ENCODE results near the gene TBK1. TPM values are rescaled to one million over a fixed set of nuclear protein-coding genes. Genes with fewer than 3 reads are reported as not detected.

Gene TBK1
- total and polyA plus RNA-seq, 9 of the 15 experiments (the other 6 are each of a cell fraction or from before 2014, with no cell fraction given): 20.4 to 42.0 (median 27.8) TPM

DNA sequence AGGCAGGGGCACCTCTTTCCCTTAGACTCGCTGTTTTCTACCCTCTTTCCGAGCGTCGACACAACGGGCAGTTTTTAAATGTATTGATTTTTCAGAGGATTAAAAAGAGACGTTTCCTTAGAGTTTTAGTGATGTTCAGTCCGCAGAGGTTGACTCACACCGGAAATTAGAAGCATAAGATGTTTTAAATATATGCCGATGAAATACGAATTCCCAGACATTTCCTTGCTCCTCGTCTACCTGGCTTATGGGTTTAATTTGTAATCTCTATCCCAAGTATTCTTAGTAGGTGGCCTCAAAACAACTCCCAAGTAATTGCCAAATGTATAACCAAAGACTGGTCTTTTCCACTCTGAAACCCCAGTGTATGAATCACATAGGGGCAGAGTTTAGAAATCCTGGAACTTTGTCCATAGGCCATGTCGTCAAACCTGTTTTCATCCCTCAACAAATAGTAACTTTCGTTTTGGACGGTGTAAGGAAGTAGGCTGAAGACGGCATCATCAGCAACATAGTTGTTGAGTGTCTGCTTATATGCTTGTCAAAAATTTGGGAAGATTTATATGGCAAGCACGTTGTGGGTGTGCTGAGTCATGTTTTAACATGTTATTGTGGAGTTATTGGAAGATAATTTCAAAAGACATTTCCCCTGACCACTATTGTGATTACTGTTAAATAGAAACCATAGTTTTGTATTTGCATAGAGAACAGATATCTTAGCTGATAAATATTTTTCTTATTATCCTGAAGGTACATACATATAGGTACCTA, 824 bp downstream of the TBK1 start (continued):
- TF ChIP-seq, protein P1, sequence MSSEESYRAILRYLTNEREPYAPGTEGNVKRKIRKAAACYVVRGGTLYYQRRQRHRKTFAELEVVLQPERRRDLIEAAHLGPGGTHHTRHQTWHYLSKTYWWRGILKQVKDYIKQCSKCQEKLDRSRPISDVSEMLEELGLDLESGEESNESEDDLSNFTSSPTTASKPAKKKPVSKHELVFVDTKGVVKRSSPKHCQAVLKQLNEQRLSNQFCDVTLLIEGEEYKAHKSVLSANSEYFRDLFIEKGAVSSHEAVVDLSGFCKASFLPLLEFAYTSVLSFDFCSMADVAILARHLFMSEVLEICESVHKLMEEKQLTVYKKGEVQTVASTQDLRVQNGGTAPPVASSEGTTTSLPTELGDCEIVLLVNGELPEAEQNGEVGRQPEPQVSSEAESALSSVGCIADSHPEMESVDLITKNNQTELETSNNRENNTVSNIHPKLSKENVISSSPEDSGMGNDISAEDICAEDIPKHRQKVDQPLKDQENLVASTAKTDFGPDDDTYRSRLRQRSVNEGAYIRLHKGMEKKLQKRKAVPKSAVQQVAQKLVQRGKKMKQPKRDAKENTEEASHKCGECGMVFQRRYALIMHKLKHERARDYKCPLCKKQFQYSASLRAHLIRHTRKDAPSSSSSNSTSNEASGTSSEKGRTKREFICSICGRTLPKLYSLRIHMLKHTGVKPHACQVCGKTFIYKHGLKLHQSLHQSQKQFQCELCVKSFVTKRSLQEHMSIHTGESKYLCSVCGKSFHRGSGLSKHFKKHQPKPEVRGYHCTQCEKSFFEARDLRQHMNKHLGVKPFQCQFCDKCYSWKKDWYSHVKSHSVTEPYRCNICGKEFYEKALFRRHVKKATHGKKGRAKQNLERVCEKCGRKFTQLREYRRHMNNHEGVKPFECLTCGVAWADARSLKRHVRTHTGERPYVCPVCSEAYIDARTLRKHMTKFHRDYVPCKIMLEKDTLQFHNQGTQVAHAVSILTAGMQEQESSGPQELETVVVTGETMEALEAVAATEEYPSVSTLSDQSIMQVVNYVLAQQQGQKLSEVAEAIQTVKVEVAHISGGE (CRISPR knock-in tag; IDR thresholded peaks at IDR 0.05): no peak
- TF ChIP-seq ETV5 (CRISPR knock-in tag; IDR thresholded peaks at IDR 0.05; ENCODE audit: low read depth): no peak
- no peak for TF ChIP-seq HNRNPUL1 (IDR thresholded peaks at IDR 0.05; ENCODE audit: low read length)
- TF ChIP-seq FOXK2 (conservative IDR thresholded peaks at IDR 0.05 in 1 of 2, IDR thresholded peaks at IDR 0.05 in 1 of 2; ENCODE audit: low read depth in 2 of 2): peak; percentile 71 to 82
- TF ChIP-seq MXI1 (IDR thresholded peaks at IDR 0.05; ENCODE audit: low read depth, low read length): peak; percentile 47; the same call in 1 of the 2 replicates
- peak; percentile 64 for TF ChIP-seq EP300 (IDR thresholded peaks at IDR 0.05; ENCODE audit: low read length)
- TF ChIP-seq, protein P2, sequence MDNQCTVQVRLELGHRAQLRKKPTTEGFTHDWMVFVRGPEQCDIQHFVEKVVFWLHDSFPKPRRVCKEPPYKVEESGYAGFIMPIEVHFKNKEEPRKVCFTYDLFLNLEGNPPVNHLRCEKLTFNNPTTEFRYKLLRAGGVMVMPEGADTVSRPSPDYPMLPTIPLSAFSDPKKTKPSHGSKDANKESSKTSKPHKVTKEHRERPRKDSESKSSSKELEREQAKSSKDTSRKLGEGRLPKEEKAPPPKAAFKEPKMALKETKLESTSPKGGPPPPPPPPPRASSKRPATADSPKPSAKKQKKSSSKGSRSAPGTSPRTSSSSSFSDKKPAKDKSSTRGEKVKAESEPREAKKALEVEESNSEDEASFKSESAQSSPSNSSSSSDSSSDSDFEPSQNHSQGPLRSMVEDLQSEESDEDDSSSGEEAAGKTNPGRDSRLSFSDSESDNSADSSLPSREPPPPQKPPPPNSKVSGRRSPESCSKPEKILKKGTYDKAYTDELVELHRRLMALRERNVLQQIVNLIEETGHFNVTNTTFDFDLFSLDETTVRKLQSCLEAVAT (IDR thresholded peaks at IDR 0.05): 0 out of 4 replicates have a peak, but pooled peaks of 1 of the 2 experiments have one; percentile 16
- peak; percentile 65 for TF ChIP-seq ARID1B (IDR thresholded peaks at IDR 0.05)
- TF ChIP-seq, protein P3, sequence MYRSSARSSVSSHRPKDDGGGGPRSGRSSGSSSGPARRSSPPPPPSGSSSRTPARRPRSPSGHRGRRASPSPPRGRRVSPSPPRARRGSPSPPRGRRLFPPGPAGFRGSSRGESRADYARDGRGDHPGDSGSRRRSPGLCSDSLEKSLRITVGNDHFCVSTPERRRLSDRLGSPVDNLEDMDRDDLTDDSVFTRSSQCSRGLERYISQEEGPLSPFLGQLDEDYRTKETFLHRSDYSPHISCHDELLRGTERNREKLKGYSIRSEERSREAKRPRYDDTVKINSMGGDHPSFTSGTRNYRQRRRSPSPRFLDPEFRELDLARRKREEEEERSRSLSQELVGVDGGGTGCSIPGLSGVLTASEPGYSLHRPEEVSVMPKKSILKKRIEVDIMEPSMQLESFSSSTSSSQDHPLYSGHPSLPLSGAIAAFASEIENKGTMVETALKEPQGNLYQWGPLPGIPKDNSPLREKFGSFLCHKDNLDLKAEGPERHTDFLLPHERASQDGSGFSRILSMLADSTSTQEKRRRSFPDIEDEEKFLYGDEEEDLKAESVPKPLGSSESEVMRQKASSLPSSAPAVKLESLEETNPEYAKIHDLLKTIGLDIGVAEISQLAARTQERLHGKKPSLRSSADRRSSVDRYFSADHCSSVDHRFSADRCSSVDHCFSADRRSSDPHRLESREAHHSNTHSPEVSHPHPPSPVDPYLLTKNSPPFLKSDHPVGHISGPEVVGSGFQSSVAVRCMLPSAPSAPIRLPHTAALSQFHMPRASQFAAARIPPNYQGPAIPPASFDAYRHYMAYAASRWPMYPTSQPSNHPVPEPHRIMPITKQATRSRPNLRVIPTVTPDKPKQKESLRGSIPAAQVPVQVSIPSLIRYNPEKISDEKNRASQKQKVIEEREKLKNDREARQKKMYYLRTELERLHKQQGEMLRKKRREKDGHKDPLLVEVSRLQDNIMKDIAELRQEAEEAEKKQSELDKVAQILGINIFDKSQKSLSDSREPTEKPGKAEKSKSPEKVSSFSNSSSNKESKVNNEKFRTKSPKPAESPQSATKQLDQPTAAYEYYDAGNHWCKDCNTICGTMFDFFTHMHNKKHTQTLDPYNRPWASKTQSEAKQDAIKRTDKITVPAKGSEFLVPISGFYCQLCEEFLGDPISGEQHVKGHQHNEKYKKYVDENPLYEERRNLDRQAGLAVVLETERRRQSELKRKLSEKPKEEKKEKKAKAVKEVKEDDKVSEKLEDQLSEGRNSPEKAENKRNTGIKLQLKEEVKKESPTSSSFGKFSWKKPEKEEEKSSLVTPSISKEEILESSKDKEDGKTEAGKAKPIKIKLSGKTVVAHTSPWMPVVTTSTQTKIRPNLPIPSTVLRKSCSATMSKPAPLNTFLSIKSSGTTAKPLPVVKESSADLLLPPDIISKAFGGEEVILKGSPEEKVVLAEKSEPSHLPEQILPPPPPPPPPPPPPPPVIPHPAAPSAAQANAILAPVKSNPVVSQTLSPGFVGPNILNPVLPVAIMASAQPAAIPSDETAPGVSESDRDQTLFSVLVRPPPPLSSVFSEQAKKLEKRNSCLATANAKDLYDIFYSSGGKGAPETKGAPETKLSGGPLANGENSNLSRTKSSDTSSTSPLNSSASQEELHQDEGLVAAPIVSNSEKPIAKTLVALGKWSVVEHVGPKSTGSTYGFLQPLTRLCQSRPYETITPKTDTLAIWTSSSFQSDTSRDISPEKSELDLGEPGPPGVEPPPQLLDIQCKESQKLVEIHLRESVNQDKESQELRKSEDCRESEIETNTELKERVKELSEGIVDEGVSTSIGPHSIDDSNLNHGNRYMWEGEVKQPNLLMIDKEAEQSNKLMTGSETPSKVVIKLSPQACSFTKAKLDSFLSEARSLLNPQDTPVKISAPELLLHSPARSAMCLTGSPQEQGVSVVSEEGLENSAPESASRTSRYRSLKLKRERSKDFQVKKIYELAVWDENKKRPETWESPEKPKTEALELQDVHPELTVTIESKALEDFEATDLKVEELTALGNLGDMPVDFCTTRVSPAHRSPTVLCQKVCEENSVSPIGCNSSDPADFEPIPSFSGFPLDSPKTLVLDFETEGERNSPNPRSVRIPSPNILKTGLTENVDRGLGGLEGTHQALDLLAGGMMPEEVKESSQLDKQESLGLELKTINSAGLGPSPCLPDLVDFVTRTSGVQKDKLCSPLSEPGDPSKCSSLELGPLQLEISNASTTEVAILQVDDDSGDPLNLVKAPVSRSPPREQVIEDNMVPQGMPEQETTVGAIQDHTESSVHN (IDR thresholded peaks at IDR 0.05; ENCODE audit: borderline replicate concordance in 1 of 2, low read depth in 1 of 2): 0 out of 4 replicates have a peak, but pooled peaks of 1 of the 2 experiments have one; percentile 39
- TF ChIP-seq HNRNPL (IDR thresholded peaks at IDR 0.05; ENCODE audit: low read depth, low read length): no peak
- peak; percentile 13; the same call in 1 of the 2 replicates for TF ChIP-seq CTBP1 (IDR thresholded peaks at IDR 0.05; ENCODE audit: borderline replicate concordance)
- TF ChIP-seq TBL1XR1 (IDR thresholded peaks at IDR 0.05; ENCODE audit: low read length in 2 of 2): peak in 1 of 2 experiments; percentile 50; a peak in 1 of 4 replicates
- TF ChIP-seq BHLHE40 (IDR thresholded peaks at IDR 0.05; ENCODE audit: low read length): 0 out of 2 replicates have a peak, but pooled peaks have one; percentile 43
